ENCODE results near the gene TFG.

The TFG gene

GRCh38 chr3:100759950-100760349 lies 50.7 kb downstream of the TFG start:
- no peaks in the 10 kb centered on the region for H3K79me2 ChIP-seq (ENCODE audit: low read length)
- no peaks in the 10 kb centered on the region for H3K36me3 ChIP-seq (replicated peaks; ENCODE audit: insufficient read depth, low read length)
- no peaks in the 10 kb centered on the region for H3K9me2 ChIP-seq (replicated peaks; ENCODE audit: insufficient read depth, low read length)
- no peaks in the 10 kb centered on the region for H4K20me1 ChIP-seq (ENCODE audit: insufficient read depth, low read length)
- peak overlapping the region; percentile 18 for H3K4me3 ChIP-seq (ENCODE audit: low read length)
- H3F3A ChIP-seq (ENCODE audit: insufficient read depth, low read length): peaks cover 20% of the 10 kb centered on the region
- H3K27ac ChIP-seq (ENCODE audit: low read length): peak overlapping the region; percentile 9; the same call in 1 of the 2 replicates
- DNase-seq: no peak
- no peak overlapping the region for H2AFZ ChIP-seq (ENCODE audit: low read length)
- TF ChIP-seq CTCF (IDR thresholded peaks at IDR 0.05; ENCODE audit: low read length): no peak
- peak overlapping the region; percentile 67 for H3K4me2 ChIP-seq (ENCODE audit: low read depth, low read length)
- H3K9me3 ChIP-seq (replicated peaks; ENCODE audit: insufficient read depth, low read length): no peaks in the 10 kb centered on the region
- H3K9ac ChIP-seq (ENCODE audit: low read length): no peak overlapping the region; the same call in 1 of the 2 replicates
- H3K4me1 ChIP-seq (ENCODE audit: low read length): peaks cover 26% of the 10 kb centered on the region
- no peaks in the 10 kb centered on the region for H3K27me3 ChIP-seq (replicated peaks; ENCODE audit: insufficient read depth, low read length)

GRCh38 chr3:100760377-100760776 lies 51.1 kb downstream of the TFG start:
- DNase-seq: peak; percentile 51
- H3K4me3 ChIP-seq (ENCODE audit: low read length): peak overlapping the region; percentile 18

GRCh38 chr3:100761211-100761942 lies 52.1 kb downstream of the TFG start:
- H2AFZ ChIP-seq (ENCODE audit: low read length): no peak overlapping the region
- peaks cover 20% of the 10 kb centered on the region for H3F3A ChIP-seq (ENCODE audit: insufficient read depth, low read length)
- no peak for TF ChIP-seq EZH2phosphoT487 (IDR thresholded peaks at IDR 0.05; ENCODE audit: low read length)
- TF ChIP-seq EZH2 (optimal IDR thresholded peaks at IDR 0.05; ENCODE audit: low read depth, low read length): no peak
- peak; percentile 62 for TF ChIP-seq CTCF (IDR thresholded peaks at IDR 0.05; ENCODE audit: low read length)
- H3K9ac ChIP-seq (ENCODE audit: low read length): no peak overlapping the region
- H4K20me1 ChIP-seq (ENCODE audit: insufficient read depth, low read length): no peaks in the 10 kb centered on the region
- H3K9me2 ChIP-seq (replicated peaks; ENCODE audit: insufficient read depth, low read length): no peaks in the 10 kb centered on the region
- H3K9me3 ChIP-seq (replicated peaks; ENCODE audit: insufficient read depth, low read length): no peaks in the 10 kb centered on the region
- H3K27me3 ChIP-seq (replicated peaks; ENCODE audit: insufficient read depth, low read length): no peaks in the 10 kb centered on the region
- H3K79me2 ChIP-seq (ENCODE audit: low read length): no peaks in the 10 kb centered on the region
- no peaks in the 10 kb centered on the region for H3K36me3 ChIP-seq (replicated peaks; ENCODE audit: insufficient read depth, low read length)
- peak overlapping the region; percentile 9; the same call in 1 of the 2 replicates for H3K27ac ChIP-seq (ENCODE audit: low read length)
- peak; percentile 69 for DNase-seq
- peak overlapping the region; percentile 18; the same call in 1 of the 2 replicates for H3K4me3 ChIP-seq (ENCODE audit: low read length)
- peak overlapping the region; percentile 67 for H3K4me2 ChIP-seq (ENCODE audit: low read depth, low read length)
- H3K4me1 ChIP-seq (ENCODE audit: low read length): peaks cover 26% of the 10 kb centered on the region

More at GRCh38 chr3:100760377-100760776, 51.1 kb downstream of the TFG start:
- Histone ChIP-seq H3K36me3 (replicated peaks; ENCODE audit: insufficient read depth, low read length) (no peaks in the 10 kb centered on the region), H3K9me3 (replicated peaks; ENCODE audit: insufficient read depth, low read length) (no peaks in the 10 kb centered on the region), H3K9me2 (replicated peaks; ENCODE audit: insufficient read depth, low read length) (no peaks in the 10 kb centered on the region), H3K9ac (ENCODE audit: low read length) (no peak overlapping the region; the same call in 1 of the 2 replicates), H3K4me1 (ENCODE audit: low read length) (peaks cover 26% of the 10 kb centered on the region), H2AFZ (ENCODE audit: low read length) (no peak overlapping the region), H3K27me3 (replicated peaks; ENCODE audit: insufficient read depth, low read length) (no peaks in the 10 kb centered on the region), H3K79me2 (ENCODE audit: low read length) (no peaks in the 10 kb centered on the region), H3K27ac (ENCODE audit: low read length) (peak overlapping the region; percentile 9; the same call in 1 of the 2 replicates), H4K20me1 (ENCODE audit: insufficient read depth, low read length) (no peaks in the 10 kb centered on the region), H3F3A (ENCODE audit: insufficient read depth, low read length) (peaks cover 20% of the 10 kb centered on the region), H3K4me2 (ENCODE audit: low read depth, low read length) (peak overlapping the region; percentile 67)
- TF ChIP-seq EZH2phosphoT487 (IDR thresholded peaks at IDR 0.05; ENCODE audit: low read length) (no peak), EZH2 (optimal IDR thresholded peaks at IDR 0.05; ENCODE audit: low read depth, low read length) (no peak), CTCF (IDR thresholded peaks at IDR 0.05; ENCODE audit: low read length) (no peak)

Measured in MM.1S (cell line).